Measurements from ENCODE around the gene PTPN23.

DNA sequence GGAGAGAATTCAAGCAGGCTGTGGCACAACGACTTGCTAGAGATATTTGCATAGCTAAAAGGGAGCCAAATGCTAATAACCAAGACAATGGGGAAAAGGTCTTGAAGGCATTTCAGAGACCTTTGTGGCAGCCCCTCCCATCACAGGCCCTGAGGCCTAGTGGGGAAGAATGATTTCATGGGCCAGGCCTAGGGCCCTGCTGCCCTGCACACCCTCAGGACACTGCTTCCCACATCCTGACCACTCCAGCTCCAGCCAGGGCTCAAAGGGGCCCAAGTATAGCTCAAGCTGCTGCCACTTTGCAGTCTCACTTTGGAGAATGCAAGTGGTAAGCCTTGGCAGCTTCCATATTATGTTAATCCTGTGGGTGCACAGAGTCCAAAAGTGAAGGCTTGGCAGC is 21.5 kb upstream of the PTPN23 start:
- TF ChIP-seq, protein P1, sequence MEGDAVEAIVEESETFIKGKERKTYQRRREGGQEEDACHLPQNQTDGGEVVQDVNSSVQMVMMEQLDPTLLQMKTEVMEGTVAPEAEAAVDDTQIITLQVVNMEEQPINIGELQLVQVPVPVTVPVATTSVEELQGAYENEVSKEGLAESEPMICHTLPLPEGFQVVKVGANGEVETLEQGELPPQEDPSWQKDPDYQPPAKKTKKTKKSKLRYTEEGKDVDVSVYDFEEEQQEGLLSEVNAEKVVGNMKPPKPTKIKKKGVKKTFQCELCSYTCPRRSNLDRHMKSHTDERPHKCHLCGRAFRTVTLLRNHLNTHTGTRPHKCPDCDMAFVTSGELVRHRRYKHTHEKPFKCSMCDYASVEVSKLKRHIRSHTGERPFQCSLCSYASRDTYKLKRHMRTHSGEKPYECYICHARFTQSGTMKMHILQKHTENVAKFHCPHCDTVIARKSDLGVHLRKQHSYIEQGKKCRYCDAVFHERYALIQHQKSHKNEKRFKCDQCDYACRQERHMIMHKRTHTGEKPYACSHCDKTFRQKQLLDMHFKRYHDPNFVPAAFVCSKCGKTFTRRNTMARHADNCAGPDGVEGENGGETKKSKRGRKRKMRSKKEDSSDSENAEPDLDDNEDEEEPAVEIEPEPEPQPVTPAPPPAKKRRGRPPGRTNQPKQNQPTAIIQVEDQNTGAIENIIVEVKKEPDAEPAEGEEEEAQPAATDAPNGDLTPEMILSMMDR (IDR thresholded peaks at IDR 0.05) = no peak
- no peak for TF ChIP-seq POLR2A (IDR thresholded peaks at IDR 0.05)

All from lower leg skin (tissue), 3 donors.